ENCODE results near the gene PATZ1.

The PATZ1 gene

DNA sequence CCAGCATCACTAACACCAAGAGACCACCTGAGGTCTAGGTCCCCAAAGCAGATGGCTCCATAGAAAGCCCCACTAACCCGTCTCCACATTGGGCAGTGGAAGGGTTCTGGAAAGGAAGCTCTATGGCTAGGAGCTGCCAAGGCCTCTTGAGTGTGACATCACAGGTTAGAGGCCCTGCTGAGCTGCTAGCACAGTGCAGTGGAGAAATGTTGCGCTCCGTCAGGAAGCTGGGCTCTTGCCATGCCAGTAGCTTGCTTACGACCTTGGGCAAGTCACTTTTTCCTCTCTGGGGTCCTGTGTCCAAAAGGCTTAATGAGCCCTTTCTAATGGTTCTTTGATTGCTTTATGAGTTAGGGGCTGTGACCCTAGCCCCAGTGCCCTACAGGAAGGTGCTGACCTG lies 64.4 kb downstream of the PATZ1 start:
- DNase-seq (ENCODE audit: low spot score), result no peak

DNA sequence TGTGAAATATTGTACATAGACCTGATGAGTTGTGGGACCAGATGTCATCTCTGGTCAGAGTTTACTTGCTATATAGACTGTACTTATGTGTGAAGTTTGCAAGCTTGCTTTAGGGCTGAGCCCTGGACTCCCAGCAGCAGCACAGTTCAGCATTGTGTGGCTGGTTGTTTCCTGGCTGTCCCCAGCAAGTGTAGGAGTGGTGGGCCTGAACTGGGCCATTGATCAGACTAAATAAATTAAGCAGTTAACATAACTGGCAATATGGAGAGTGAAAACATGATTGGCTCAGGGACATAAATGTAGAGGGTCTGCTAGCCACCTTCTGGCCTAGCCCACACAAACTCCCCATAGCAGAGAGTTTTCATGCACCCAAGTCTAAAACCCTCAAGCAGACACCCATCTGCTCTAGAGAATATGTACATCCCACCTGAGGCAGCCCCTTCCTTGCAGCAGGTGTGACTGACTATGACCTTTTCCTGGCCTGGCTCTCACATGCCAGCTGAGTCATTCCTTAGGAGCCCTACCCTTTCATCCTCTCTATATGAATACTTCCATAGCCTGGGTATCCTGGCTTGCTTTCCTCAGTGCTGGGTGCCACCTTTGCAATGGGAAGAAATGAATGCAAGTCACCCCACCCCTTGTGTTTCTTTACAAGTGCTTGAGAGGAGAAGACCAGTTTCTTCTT lies 66.2 kb downstream of the PATZ1 start:
- no peak for DNase-seq (ENCODE audit: low spot score)

DNA sequence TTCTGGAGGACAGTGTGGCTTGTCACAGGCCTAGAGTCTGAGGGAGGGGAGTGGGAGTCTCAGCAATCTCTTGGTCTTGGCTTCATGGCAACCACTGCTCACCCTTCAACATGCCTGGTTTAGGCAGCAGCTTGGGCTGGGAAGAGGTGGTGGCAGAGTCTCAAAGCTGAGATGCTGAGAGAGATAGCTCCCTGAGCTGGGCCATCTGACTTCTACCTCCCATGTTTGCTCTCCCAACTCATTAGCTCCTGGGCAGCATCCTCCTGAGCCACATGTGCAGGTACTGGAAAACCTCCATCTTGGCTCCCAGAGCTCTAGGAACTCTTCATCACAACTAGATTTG lies 66.8 kb downstream of the PATZ1 start:
- DNase-seq (ENCODE audit: low spot score), result no peak

DNA sequence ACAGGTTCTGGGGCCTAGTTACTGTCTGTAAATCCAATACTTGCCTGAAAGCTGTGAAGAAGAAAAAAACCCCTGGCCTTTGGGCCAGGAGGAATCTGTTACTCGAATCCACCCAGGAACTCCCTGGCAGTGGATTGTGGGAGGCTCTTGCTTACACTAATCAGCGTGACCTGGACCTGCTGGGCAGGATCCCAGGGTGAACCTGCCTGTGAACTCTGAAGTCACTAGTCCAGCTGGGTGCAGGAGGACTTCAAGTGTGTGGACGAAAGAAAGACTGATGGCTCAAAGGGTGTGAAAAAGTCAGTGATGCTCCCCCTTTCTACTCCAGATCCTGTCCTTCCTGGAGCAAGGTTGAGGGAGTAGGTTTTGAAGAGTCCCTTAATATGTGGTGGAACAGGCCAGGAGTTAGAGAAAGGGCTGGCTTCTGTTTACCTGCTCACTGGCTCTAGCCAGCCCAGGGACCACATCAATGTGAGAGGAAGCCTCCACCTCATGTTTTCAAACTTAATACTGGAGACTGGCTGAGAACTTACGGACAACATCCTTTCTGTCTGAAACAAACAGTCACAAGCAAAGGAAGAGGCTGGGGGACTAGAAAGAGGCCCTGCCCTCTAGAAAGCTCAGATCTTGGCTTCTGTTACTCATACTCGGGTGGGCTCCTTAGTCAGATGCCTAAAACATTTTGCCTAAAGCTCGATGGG lies 67.4 kb downstream of the PATZ1 start:
- DNase-seq (ENCODE audit: low spot score), result no peak

DNA sequence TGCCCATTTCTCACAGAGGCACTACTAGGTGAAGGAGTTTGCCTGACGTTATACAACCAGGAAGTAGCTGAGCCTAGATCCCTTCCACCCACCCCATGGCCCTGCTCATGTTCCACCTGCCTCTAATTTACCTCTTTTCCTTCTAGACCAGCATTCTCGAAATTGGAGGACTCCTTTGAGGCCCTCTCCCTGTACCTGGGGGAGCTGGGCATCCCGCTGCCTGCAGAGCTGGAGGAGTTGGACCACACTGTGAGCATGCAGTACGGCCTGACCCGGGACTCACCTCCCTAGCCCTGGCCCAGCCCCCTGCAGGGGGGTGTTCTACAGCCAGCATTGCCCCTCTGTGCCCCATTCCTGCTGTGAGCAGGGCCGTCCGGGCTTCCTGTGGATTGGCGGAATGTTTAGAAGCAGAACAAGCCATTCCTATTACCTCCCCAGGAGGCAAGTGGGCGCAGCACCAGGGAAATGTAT lies 68.0 kb downstream of the PATZ1 start:
- DNase-seq (ENCODE audit: low spot score), result no peak

DNA sequence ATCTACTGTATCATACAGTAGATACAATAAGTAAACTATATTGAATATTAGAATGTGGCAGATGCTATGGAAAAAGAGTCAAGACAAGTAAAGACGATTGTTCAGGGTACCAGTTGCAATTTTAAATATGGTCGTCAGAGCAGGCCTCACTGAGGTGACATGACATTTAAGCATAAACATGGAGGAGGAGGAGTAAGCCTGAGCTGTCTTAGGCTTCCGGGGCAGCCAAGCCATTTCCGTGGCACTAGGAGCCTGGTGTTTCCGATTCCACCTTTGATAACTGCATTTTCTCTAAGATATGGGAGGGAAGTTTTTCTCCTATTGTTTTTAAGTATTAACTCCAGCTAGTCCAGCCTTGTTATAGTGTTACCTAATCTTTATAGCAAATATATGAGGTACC lies 68.4 kb downstream of the PATZ1 start:
- no peak for DNase-seq (ENCODE audit: low spot score)

DNA sequence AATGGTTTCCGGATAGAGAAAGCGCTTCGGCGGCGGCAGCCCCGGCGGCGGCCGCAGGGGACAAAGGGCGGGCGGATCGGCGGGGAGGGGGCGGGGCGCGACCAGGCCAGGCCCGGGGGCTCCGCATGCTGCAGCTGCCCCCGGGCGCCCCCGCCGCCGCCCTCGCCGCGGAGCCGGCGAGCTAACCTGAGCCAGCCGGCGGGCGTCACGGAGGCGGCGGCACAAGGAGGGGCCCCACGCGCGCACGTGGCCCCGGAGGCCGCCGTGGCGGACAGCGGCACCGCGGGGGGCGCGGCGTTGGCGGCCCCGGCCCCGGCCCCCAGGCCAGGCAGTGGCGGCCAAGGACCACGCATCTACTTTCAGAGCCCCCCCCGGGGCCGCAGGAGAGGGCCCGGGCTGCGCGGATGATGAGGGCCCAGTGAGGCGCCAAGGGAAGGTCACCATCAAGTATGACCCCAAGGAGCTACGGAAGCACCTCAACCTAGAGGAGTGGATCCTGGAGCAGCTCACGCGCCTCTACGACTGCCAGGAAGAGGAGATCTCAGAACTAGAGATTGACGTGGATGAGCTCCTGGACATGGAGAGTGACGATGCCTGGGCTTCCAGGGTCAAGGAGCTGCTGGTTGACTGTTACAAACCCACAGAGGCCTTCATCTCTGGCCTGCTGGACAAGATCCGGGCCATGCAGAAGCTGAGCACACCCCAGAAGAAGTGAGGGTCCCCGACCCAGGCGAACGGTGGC lies 69.5 kb downstream of the PATZ1 start:
- DNase-seq (ENCODE audit: low spot score), result no peak

Data from left forelimb (tissue), 1 donor.